H9 (cell line): Measurements from ENCODE around the gene SRP72. TPM values are rescaled to one million over a fixed set of nuclear protein-coding genes. Genes with fewer than 3 reads are reported as not detected.

ENCODE experiments used
- DNase-seq: peaks from one replicate; pipeline ENCODE4 v3.0.0-alpha.2; 2017
- H2AFZ ChIP-seq: one replicate; pipeline ENCODE4 v1.6.1; 2013; ENCODE audit warnings: mild to moderate bottlenecking, low read length, control low read depth, moderate library complexity
- H2AK5ac ChIP-seq: 2 replicates; pipeline ENCODE4 v1.6.1; 2013; ENCODE audit warnings: low read length, control low read depth, mixed read lengths; ENCODE audit not compliant: insufficient read length
- H2BK120ac ChIP-seq: one replicate; pipeline ENCODE4 v1.6.1; 2013; ENCODE audit warnings: low read depth, mild to moderate bottlenecking, low read length, control low read depth, inconsistent platforms; ENCODE audit not compliant: poor library complexity, severe bottlenecking
- H2BK12ac ChIP-seq: 2 replicates; pipeline ENCODE4 v1.6.1; 2013; ENCODE audit warnings: low read length, control low read depth, mixed read lengths, low read depth; ENCODE audit not compliant: insufficient read length
- H2BK15ac ChIP-seq: 2 replicates; pipeline ENCODE4 v1.6.1; 2013; ENCODE audit warnings: low read depth, low read length, control low read depth
- H2BK20ac ChIP-seq: one replicate; pipeline ENCODE4 v1.6.1; 2013; ENCODE audit warnings: low read depth, mild to moderate bottlenecking, low read length, control low read depth, inconsistent platforms; ENCODE audit not compliant: poor library complexity, severe bottlenecking
- H2BK5ac ChIP-seq: 2 replicates; pipeline ENCODE4 v1.6.1; 2013; ENCODE audit warnings: low read length, control low read depth, mixed read lengths; ENCODE audit not compliant: insufficient read length
- H3K14ac ChIP-seq: 2 replicates; pipeline ENCODE4 v1.6.1; 2013; ENCODE audit warnings: low read length, control low read depth; ENCODE audit not compliant: insufficient read depth
- H3K18ac ChIP-seq: 2 replicates; pipeline ENCODE4 v1.6.1; 2013; ENCODE audit warnings: low read depth, mild to moderate bottlenecking, mixed read lengths, low read length, control low read depth; ENCODE audit not compliant: insufficient read length
- H3K23ac ChIP-seq: 2 replicates; pipeline ENCODE4 v1.6.1; 2013; ENCODE audit warnings: low read length, control low read depth, mixed read lengths, low read depth; ENCODE audit not compliant: insufficient read length
- H3K23me2 ChIP-seq: 2 replicates; pipeline ENCODE4 v1.6.1; 2013; ENCODE audit warnings: low read depth, mild to moderate bottlenecking, mixed read lengths, low read length, control low read depth; ENCODE audit not compliant: insufficient read length, poor library complexity, severe bottlenecking
- H3K27ac ChIP-seq: 2 replicates; pipeline ENCODE4 v1.5.1; 2013; ENCODE audit warnings: low read length, control low read depth, mixed read lengths, low read depth; ENCODE audit not compliant: insufficient read length
- H3K27me3 ChIP-seq: 2 replicates; pipeline ENCODE4 v1.6.1; 2013; ENCODE audit warnings: low read length, control low read depth, inconsistent platforms; ENCODE audit not compliant: insufficient read depth
- H3K4ac ChIP-seq: 2 replicates; pipeline ENCODE4 v1.6.1; 2013; ENCODE audit warnings: low read depth, mild to moderate bottlenecking, control low read depth, inconsistent platforms, low read length, moderate library complexity
- H3K4me1 ChIP-seq: 2 replicates; pipeline ENCODE4 v1.6.1; 2013; ENCODE audit warnings: low read length, control low read depth, inconsistent platforms; ENCODE audit not compliant: insufficient read depth
- H3K4me2 ChIP-seq: 2 replicates; pipeline ENCODE4 v1.6.1; 2013; ENCODE audit warnings: low read length, control low read depth, mixed read lengths; ENCODE audit not compliant: insufficient read length, insufficient read depth
- H3K56ac ChIP-seq: 2 replicates; pipeline ENCODE4 v1.6.1; 2013; ENCODE audit warnings: low read depth, mild to moderate bottlenecking, mixed read lengths, low read length, control low read depth; ENCODE audit not compliant: insufficient read length
- H3K79me1 ChIP-seq: 2 replicates; pipeline ENCODE4 v1.6.1; 2013; ENCODE audit warnings: low read depth, mild to moderate bottlenecking, moderate library complexity, low read length, control low read depth, inconsistent platforms; ENCODE audit not compliant: insufficient read depth, poor library complexity, severe bottlenecking
- H3K79me2 ChIP-seq: 2 replicates; pipeline ENCODE4 v1.6.1; 2013; ENCODE audit warnings: low read length, control low read depth, inconsistent platforms; ENCODE audit not compliant: insufficient read depth
- H3K9ac ChIP-seq: 2 replicates; pipeline ENCODE4 v1.6.1; 2013; ENCODE audit warnings: low read length, control low read depth, mixed read lengths; ENCODE audit not compliant: insufficient read length; ENCODE audit errors: extremely low read depth
- H3K9me3 ChIP-seq: one replicate; pipeline ENCODE4 v1.6.1; 2013; ENCODE audit warnings: low read depth, low read length, inconsistent platforms; ENCODE audit not compliant: control insufficient read depth
- H3T11ph ChIP-seq: one replicate; pipeline ENCODE4 v1.6.1; 2013; ENCODE audit warnings: mild to moderate bottlenecking, low read length, control low read depth, inconsistent platforms
- H4K20me1 ChIP-seq: one replicate; pipeline ENCODE4 v1.6.1; 2013; ENCODE audit not compliant: control insufficient read depth, insufficient read length, insufficient read depth
- H4K5ac ChIP-seq: 2 replicates; pipeline ENCODE4 v1.6.1; 2013; ENCODE audit warnings: low read depth, mild to moderate bottlenecking, mixed read lengths, low read length, control low read depth; ENCODE audit not compliant: insufficient read length
- H4K8ac ChIP-seq: replicated peaks from 2 replicates; pipeline ENCODE4 v1.6.1; 2013; ENCODE audit warnings: low read length, control low read depth, mixed read lengths, low read depth; ENCODE audit not compliant: insufficient read length
- H4K91ac ChIP-seq: 2 replicates; pipeline ENCODE4 v1.6.1; 2013; ENCODE audit warnings: low read depth, mild to moderate bottlenecking, moderate library complexity, mixed read lengths, low read length, control low read depth; ENCODE audit not compliant: insufficient read length
- H3K27ac Mint-ChIP-seq, 3 experiments: 2 replicates in 2 of 3; 3 replicates in 1 of 3; pipeline ENCODE4 v1.8.0; 2020 to 2021; ENCODE audit warnings: mixed read lengths in 3 of 3, mild to moderate bottlenecking in 1 of 3, moderate library complexity in 1 of 3
- H3K27me3 Mint-ChIP-seq: 2 replicates; pipeline ENCODE4 v1.8.0; 2021; ENCODE audit warnings: low read depth, mild to moderate bottlenecking, moderate library complexity, mixed read lengths
- H3K36me3 Mint-ChIP-seq, 3 experiments: 2 replicates in 2 of 3; 3 replicates in 1 of 3; pipeline ENCODE4 v1.8.0; 2020 to 2021; ENCODE audit warnings: low read depth in 3 of 3, mixed read lengths in 3 of 3; ENCODE audit not compliant: insufficient read depth in 1 of 3
- H3K4me1 Mint-ChIP-seq, 2 experiments: 2 replicates each; pipeline ENCODE4 v1.8.0; 2020; ENCODE audit warnings: mixed read lengths in 2 of 2
- H3K4me3 Mint-ChIP-seq, 2 experiments: 2 replicates in 1 of 2; 3 replicates in 1 of 2; pipeline ENCODE4 v1.8.0; 2020 to 2021; ENCODE audit warnings: mild to moderate bottlenecking in 2 of 2, mixed read lengths in 2 of 2, moderate library complexity in 1 of 2
- H3K9me3 Mint-ChIP-seq, 2 experiments: 2 replicates in 1 of 2; 3 replicates in 1 of 2; pipeline ENCODE4 v1.8.0; 2020; ENCODE audit warnings: mild to moderate bottlenecking in 2 of 2, mixed read lengths in 2 of 2, moderate library complexity in 1 of 2
- WGBS: extraction: QIAGEN DNeasy Blood & Tissue Kit; methylation state at CpG from one replicate; pipeline ENCODE4 v1.1.7; 2013; ENCODE audit warnings: missing lambda C conversion rate, low lambda C conversion rate, mixed read lengths; ENCODE audit not compliant: insufficient read length; ENCODE audit errors: extremely low coverage; 5-methylcytosine and 5-hydroxymethylcytosine counted together
- total RNA-seq: library from RNA; stranded (reverse); gene quantifications from 2 replicates; pipeline ENCODE4 v1.2.1, GENCODE V29; 2021
- TF ChIP-seq, protein P1 (sequence below): fragments of 200-600 bp; sonication (generic); conservative IDR thresholded peaks from 3 replicates; pipeline ENCODE4 v1.8.0; 2021; ENCODE audit warnings: antibody characterized with exemption, mild to moderate bottlenecking

SRP72 gene
- total RNA-seq, 1 experiment from 2014 or later: 141 TPM

DNA sequence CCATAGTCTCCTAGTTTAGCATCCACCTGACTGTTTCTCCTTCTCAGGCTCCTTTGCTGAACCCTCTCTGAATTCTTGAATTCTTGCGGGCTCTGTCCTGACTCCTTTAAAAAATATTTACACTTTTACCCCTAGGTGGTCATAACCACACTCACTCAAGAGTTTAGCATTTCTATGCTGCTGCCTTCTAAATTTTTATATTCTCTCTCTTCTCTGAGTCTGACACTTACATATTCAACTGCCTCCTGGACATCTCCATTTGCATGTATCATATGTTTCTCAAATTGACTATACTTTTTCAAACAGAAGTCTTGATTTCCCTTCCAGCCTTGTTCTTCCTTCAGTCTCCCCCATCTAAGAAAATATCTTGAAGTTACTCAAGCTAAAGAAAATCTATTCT, 69.7 kb downstream of the SRP72 start:
- Histone ChIP-seq H3K9ac (no peak overlapping the region), H3T11ph (no peak overlapping the region), H2BK5ac (no peak overlapping the region), H3K4ac (no peak overlapping the region), H4K5ac (no peak overlapping the region), H3K79me2 (no peaks in the 10 kb centered on the region), H2BK12ac (no peak overlapping the region), H3K4me2 (no peak overlapping the region), H2AFZ (no peak overlapping the region), H4K8ac (no peak overlapping the region), H3K56ac (no peak overlapping the region), H3K23ac (no peak overlapping the region), H3K23me2 (no peaks in the 10 kb centered on the region), H3K27ac (no peak overlapping the region), H3K79me1 (no peaks in the 10 kb centered on the region), H3K18ac (no peak overlapping the region), H4K20me1 (no peaks in the 10 kb centered on the region), H3K4me1 (no peaks in the 10 kb centered on the region), H3K14ac (no peak overlapping the region), H3K27me3 (peaks cover 9% of the 10 kb centered on the region; the same call in 1 of the 2 replicates), H3K9me3 (no peaks in the 10 kb centered on the region), H2BK120ac (no peak overlapping the region), H2BK20ac (no peak overlapping the region), H2AK5ac (no peak overlapping the region), H2BK15ac (no peak overlapping the region), H4K91ac (no peak overlapping the region)
- Mint-ChIP-seq H3K27me3 (peaks cover 16% of the 10 kb centered on the region), H3K4me3 (no peak overlapping the region), H3K4me1 (peaks cover 0 to 2% of the 10 kb centered on the region in 2 experiments; a peak in 1 of 4 replicates), H3K36me3 (no peaks in the 10 kb centered on the region; a peak in 1 of 7 replicates), H3K27ac (no peak overlapping the region), H3K9me3 (no peaks in the 10 kb centered on the region)
- TF ChIP-seq, protein P1, sequence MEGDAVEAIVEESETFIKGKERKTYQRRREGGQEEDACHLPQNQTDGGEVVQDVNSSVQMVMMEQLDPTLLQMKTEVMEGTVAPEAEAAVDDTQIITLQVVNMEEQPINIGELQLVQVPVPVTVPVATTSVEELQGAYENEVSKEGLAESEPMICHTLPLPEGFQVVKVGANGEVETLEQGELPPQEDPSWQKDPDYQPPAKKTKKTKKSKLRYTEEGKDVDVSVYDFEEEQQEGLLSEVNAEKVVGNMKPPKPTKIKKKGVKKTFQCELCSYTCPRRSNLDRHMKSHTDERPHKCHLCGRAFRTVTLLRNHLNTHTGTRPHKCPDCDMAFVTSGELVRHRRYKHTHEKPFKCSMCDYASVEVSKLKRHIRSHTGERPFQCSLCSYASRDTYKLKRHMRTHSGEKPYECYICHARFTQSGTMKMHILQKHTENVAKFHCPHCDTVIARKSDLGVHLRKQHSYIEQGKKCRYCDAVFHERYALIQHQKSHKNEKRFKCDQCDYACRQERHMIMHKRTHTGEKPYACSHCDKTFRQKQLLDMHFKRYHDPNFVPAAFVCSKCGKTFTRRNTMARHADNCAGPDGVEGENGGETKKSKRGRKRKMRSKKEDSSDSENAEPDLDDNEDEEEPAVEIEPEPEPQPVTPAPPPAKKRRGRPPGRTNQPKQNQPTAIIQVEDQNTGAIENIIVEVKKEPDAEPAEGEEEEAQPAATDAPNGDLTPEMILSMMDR: no peak
- WGBS: no CpG with 5 or more reads among the region's 1 CpG
- no peak for DNase-seq
